Tibial nerve (tissue), 4 donors: ENCODE results near the gene BANK1. TPM values are rescaled to one million over a fixed set of nuclear protein-coding genes. Genes with fewer than 3 reads are reported as not detected.

Experiments used
- DNase-seq, 2 donors: peaks; one replicate each; pipeline ENCODE4 v3.0.0-alpha.2; 2019; ENCODE audit warnings: low spot score in 2 of 2
- H3K27ac ChIP-seq, 4 donors: fragments of 200-600 bp; sonication (generic) in 3 of 4; one replicate each; pipeline ENCODE4 v1.5.1; 2017 to 2019; ENCODE audit warnings: mild to moderate bottlenecking in 1 of 4
- H3K27me3 ChIP-seq, 2 donors: fragments of 200-600 bp; sonication (generic) in 1 of 2; one replicate each; pipeline versions ENCODE4 v1.5.1 to v1.6.0; 2017 to 2019
- H3K36me3 ChIP-seq, 3 donors: fragments of 200-600 bp; sonication (generic); one replicate each; pipeline ENCODE4 v1.5.1; 2018 to 2019
- H3K4me1 ChIP-seq, 4 donors: fragments of 200-600 bp; sonication (generic) in 3 of 4; one replicate each; pipeline ENCODE4 v1.5.1; 2017 to 2019
- H3K4me3 ChIP-seq, 4 donors: fragments of 200-600 bp; sonication (generic) in 3 of 4; one replicate each; pipeline ENCODE4 v1.5.1; 2017 to 2019; ENCODE audit warnings: mild to moderate bottlenecking in 1 of 4, moderate library complexity in 1 of 4
- H3K9me3 ChIP-seq, 4 donors: fragments of 200-600 bp; sonication (generic) in 3 of 4; one replicate each; pipeline ENCODE4 v1.5.1; 2017 to 2019
- CTCF ChIP-seq, 5 experiments: fragments of 200-600 bp in 3 of 5; fragments of 450-650 bp in 2 of 5; sonication (generic) in 3 of 5; IDR thresholded peaks; one replicate each; pipeline ENCODE4 v1.5.1; 2016 to 2019; ENCODE audit warnings: antibody characterized with exemption in 5 of 5, mild to moderate bottlenecking in 3 of 5, moderate library complexity in 2 of 5
- EP300 ChIP-seq, 2 donors: sonication (generic); formaldehyde crosslinking; IDR thresholded peaks; one replicate each; pipeline ENCODE4 v1.6.1; 2017; ENCODE audit warnings: antibody characterized with exemption in 2 of 2, mild to moderate bottlenecking in 1 of 2
- POLR2A ChIP-seq, 2 donors: fragments of 450-650 bp; IDR thresholded peaks; one replicate each; pipeline ENCODE4 v1.6.1; 2017; ENCODE audit warnings: antibody characterized with exemption in 2 of 2, mild to moderate bottlenecking in 2 of 2, moderate library complexity in 2 of 2
- WGBS, 2 donors: methylation state at CpG; one replicate each; pipeline ENCODE4 v1.1.5; 2018; 5-methylcytosine and 5-hydroxymethylcytosine counted together
- total RNA-seq, 4 donors: library from RNA; depleted of rRNA; stranded (reverse); fragments of >200 nt; gene quantifications; one replicate each; pipeline ENCODE4 v1.1.0, GENCODE V29; 2016

Gene BANK1
- total RNA-seq, 4 donors from 2014 or later: 3.5 to 6.3 (median 5.1) TPM

- H3K9me3 ChIP-seq: peaks cover 0 to 11% (median 5%) of the 10 kb centered on the region in 4 donors
- H3K4me1 ChIP-seq: no peaks in the 10 kb centered on the region
- TF ChIP-seq EP300 (IDR thresholded peaks at IDR 0.05) (no peak), CTCF (IDR thresholded peaks at IDR 0.05) (no peak), POLR2A (IDR thresholded peaks at IDR 0.05) (no peak)
- H3K27me3 ChIP-seq: no peaks in the 10 kb centered on the region
- H3K27ac ChIP-seq: no peak overlapping the region
- no peaks in the 10 kb centered on the region for H3K36me3 ChIP-seq
- 92% methylated on average over 3 of the region's 3 CpGs for WGBS, 2 donors
- no peak overlapping the region for H3K4me3 ChIP-seq
- no peak for DNase-seq
Observed at GRCh38 chr4:102116121-102116520, 325.6 kb downstream of the BANK1 start.

GRCh38 chr4:102120846-102121245 lies 330.3 kb downstream of the BANK1 start:
- Histone ChIP-seq H3K9me3 (peaks cover 0 to 28% (median 5%) of the 10 kb centered on the region in 4 donors), H3K4me1 (no peaks in the 10 kb centered on the region), H3K27ac (no peak overlapping the region), H3K27me3 (no peaks in the 10 kb centered on the region), H3K4me3 (no peak overlapping the region), H3K36me3 (no peaks in the 10 kb centered on the region)
- no peak for TF ChIP-seq POLR2A (IDR thresholded peaks at IDR 0.05)
- no peak for DNase-seq
